ENCODE results near the gene UBE2E3.

- TF ChIP-seq POLR2A (IDR thresholded peaks at IDR 0.05; ENCODE audit: extremely low read depth, insufficient read length) (no peak), MYC (IDR thresholded peaks at IDR 0.05; ENCODE audit: low read depth, low read length) (no peak)
Observed at GRCh38 chr2:181070119-181070835, 89.9 kb downstream of the UBE2E3 start.

All from NB4 (cell line).